OCI-LY3 (cell line): ENCODE measurements around the gene ASTL.

Experiments
- CTCF ChIP-seq: fragments of 200-600, 300-600 bp; sonication (generic); IDR thresholded peaks from 2 replicates; pipeline ENCODE4 v1.5.1; 2014; ENCODE audit warnings: antibody characterized with exemption, low read length, low read depth
- EZH2phosphoT487 ChIP-seq: fragments of 200-600 bp; shearing (Covaris generic); IDR thresholded peaks from 2 replicates; pipeline ENCODE4 v1.6.1; 2018; ENCODE audit warnings: antibody characterized with exemption, mixed run types, low read depth

GRCh38 chr2:96092951-96093350, 45.4 kb downstream of the ASTL start:
- TF ChIP-seq CTCF (no peak), EZH2phosphoT487 (no peak)
